Measurements from ENCODE around the gene TFR2.

The TFR2 gene

GRCh38 chr7:100577103-100577502 is 64.2 kb downstream of the TFR2 start:
- no peak overlapping the region for H3K4me2 ChIP-seq
- TF ChIP-seq Cebpa-rat (IDR thresholded peaks at IDR 0.05) = no peak
- peaks cover 19 to 100% (median 85%) of the 10 kb centered on the region in 11 experiments for H4K20me1 ChIP-seq
- H3K36me3 ChIP-seq = peaks cover 90 to 100% (median 98%) of the 10 kb centered on the region in 11 experiments
- H3K4me1 ChIP-seq = peaks cover 13 to 25% (median 17%) of the 10 kb centered on the region in 10 experiments
- H3K4me3 ChIP-seq = no peak overlapping the region
- peaks cover 0 to 24% (median 0%) of the 10 kb centered on the region in 11 experiments; a peak in 7 of 22 replicates for H3K27me3 ChIP-seq
- H3K9me3 ChIP-seq (replicated peaks in 1 of 11) = no peaks in the 10 kb centered on the region
- H3K9ac ChIP-seq = no peak overlapping the region
- no peak overlapping the region for H3K27ac ChIP-seq

- Histone ChIP-seq H3K4me3 (no peak overlapping the region), H3K9ac (no peak overlapping the region), H3K27ac (no peak overlapping the region), H3K4me1 (peaks cover 7 to 25% (median 14%) of the 10 kb centered on the region in 10 experiments), H3K4me2 (no peak overlapping the region), H4K20me1 (peaks cover 18 to 100% (median 85%) of the 10 kb centered on the region in 11 experiments; a peak in 21 of 22 replicates), H3K36me3 (peaks cover 84 to 100% (median 92%) of the 10 kb centered on the region in 11 experiments), H3K27me3 (peaks cover 1 to 30% (median 4%) of the 10 kb centered on the region in 11 experiments; a peak in 19 of 22 replicates), H3K9me3 (replicated peaks in 1 of 11) (no peaks in the 10 kb centered on the region)
- no peak for TF ChIP-seq Cebpa-rat (IDR thresholded peaks at IDR 0.05)
Observed at GRCh38 chr7:100576384-100576993, 64.9 kb downstream of the TFR2 start.

- Histone ChIP-seq H3K36me3 (peaks cover 78 to 96% (median 86%) of the 10 kb centered on the region in 11 experiments), H3K4me2 (no peak overlapping the region), H3K4me1 (peaks cover 7 to 27% (median 16%) of the 10 kb centered on the region in 10 experiments), H3K27me3 (peaks cover 7 to 36% (median 10%) of the 10 kb centered on the region in 11 experiments), H3K27ac (no peak overlapping the region), H3K4me3 (no peak overlapping the region), H3K9ac (no peak overlapping the region), H4K20me1 (peaks cover 18 to 100% (median 85%) of the 10 kb centered on the region in 11 experiments; a peak in 21 of 22 replicates), H3K9me3 (replicated peaks in 1 of 11) (no peaks in the 10 kb centered on the region)
- TF ChIP-seq Cebpa-rat (IDR thresholded peaks at IDR 0.05) = no peak
Observed at GRCh38 chr7:100575746-100576383, 65.5 kb downstream of the TFR2 start.

- Histone ChIP-seq H3K9ac (no peak overlapping the region), H3K27me3 (peaks cover 14 to 43% (median 17%) of the 10 kb centered on the region in 11 experiments), H3K4me1 (peaks cover 8 to 34% (median 22%) of the 10 kb centered on the region in 10 experiments; a peak in 19 of 20 replicates), H3K27ac (no peak overlapping the region), H3K36me3 (peaks cover 71 to 89% (median 79%) of the 10 kb centered on the region in 11 experiments), H3K4me3 (no peak overlapping the region), H3K9me3 (replicated peaks in 1 of 11) (no peaks in the 10 kb centered on the region), H4K20me1 (peaks cover 19 to 100% (median 84%) of the 10 kb centered on the region in 11 experiments; a peak in 21 of 22 replicates), H3K4me2 (no peak overlapping the region)
- TF ChIP-seq Cebpa-rat (IDR thresholded peaks at IDR 0.05) = no peak
Observed at GRCh38 chr7:100575206-100575631, 66.1 kb downstream of the TFR2 start.

GRCh38 chr7:100574362-100575205 is 66.8 kb downstream of the TFR2 start:
- Histone ChIP-seq H4K20me1 (peaks cover 25 to 100% (median 84%) of the 10 kb centered on the region in 11 experiments; a peak in 21 of 22 replicates), H3K27ac (no peak overlapping the region)
- no peak for TF ChIP-seq Cebpa-rat (IDR thresholded peaks at IDR 0.05)

GRCh38 chr7:100573691-100574361 is 67.5 kb downstream of the TFR2 start, which contains the start of gene SAP25:
Gene SAP25, minus strand, starts transcription at chr7:100573900. Its CDS starts 158 bp downstream, at chr7:100573742.
- peaks cover 22 to 48% (median 36%) of the 10 kb centered on the region in 10 experiments for H3K4me1 ChIP-seq
- H3K4me2 ChIP-seq = peak within 1 kb of the TSS in 5 of 11 experiments; percentile 6 to 43 (median 28); a peak in 8 of 22 replicates
- H4K20me1 ChIP-seq = peaks cover 26 to 97% (median 78%) of the 10 kb centered on the region in 11 experiments; a peak in 21 of 22 replicates
- H3K27me3 ChIP-seq = peaks cover 26 to 50% (median 30%) of the 10 kb centered on the region in 11 experiments
- H3K9me3 ChIP-seq (replicated peaks in 1 of 11) = no peaks in the 10 kb centered on the region
- H3K9ac ChIP-seq = no peak within 1 kb of the TSS; a peak in 2 of 22 replicates
- no peak within 1 kb of the TSS for H3K4me3 ChIP-seq
- TF ChIP-seq Cebpa-rat (IDR thresholded peaks at IDR 0.05) = no peak
- H3K36me3 ChIP-seq = peaks cover 58 to 75% (median 65%) of the 10 kb centered on the region in 11 experiments
- no peak within 1 kb of the TSS for H3K27ac ChIP-seq

More at GRCh38 chr7:100574362-100575205, 66.8 kb downstream of the TFR2 start:
- Histone ChIP-seq H3K9ac (no peak overlapping the region), H3K27me3 (peaks cover 20 to 49% (median 23%) of the 10 kb centered on the region in 11 experiments), H3K4me1 (peaks cover 14 to 40% (median 28%) of the 10 kb centered on the region in 10 experiments), H3K4me3 (no peak overlapping the region), H3K9me3 (replicated peaks in 1 of 11) (no peaks in the 10 kb centered on the region), H3K36me3 (peaks cover 65 to 83% (median 73%) of the 10 kb centered on the region in 11 experiments), H3K4me2 (no peak overlapping the region)

GRCh38 chr7:100572949-100573675 is 68.2 kb downstream of the TFR2 start:
- H3K36me3 ChIP-seq = peaks cover 50 to 68% (median 58%) of the 10 kb centered on the region in 11 experiments
- peaks cover 29 to 55% (median 43%) of the 10 kb centered on the region in 10 experiments for H3K4me1 ChIP-seq
- no peak overlapping the region for H3K27ac ChIP-seq
- peaks cover 26 to 50% (median 31%) of the 10 kb centered on the region in 11 experiments for H3K27me3 ChIP-seq
- peaks cover 26 to 94% (median 71%) of the 10 kb centered on the region in 11 experiments; a peak in 21 of 22 replicates for H4K20me1 ChIP-seq
- H3K4me2 ChIP-seq = peak overlapping the region in 5 of 11 experiments; percentile 6 to 43 (median 28); a peak in 8 of 22 replicates
- no peak for TF ChIP-seq Cebpa-rat (IDR thresholded peaks at IDR 0.05)
- no peaks in the 10 kb centered on the region for H3K9me3 ChIP-seq (replicated peaks in 1 of 11)
- H3K4me3 ChIP-seq = no peak overlapping the region
- no peak overlapping the region; a peak in 2 of 22 replicates for H3K9ac ChIP-seq

Data from BLaER1 treated with 17β-estradiol and CSF1 and Interleukin-3, amounts not matched to agents 10 nM and 100 nM (cell line).